Activated B cell treated with CpG ODN at 0.5 μM for 24 hours (primary cell): ENCODE data around the gene UBFD1. TPM values are rescaled to one million over a fixed set of nuclear protein-coding genes. Genes with fewer than 3 reads are reported as not detected.

Source experiments
- ATAC-seq: fragments of 200-7000 bp; cut with Tn5 transposase; one replicate; pipeline ENCODE4 v1.10.0; 2021; ENCODE audit warnings: low read depth, mild to moderate bottlenecking, moderate library complexity
- CTCF ChIA-PET: fragments of 350-600 bp; sonication (Branson Sonifier 250); formaldehyde crosslinking; loops from one replicate; lab custom pipeline; 2021; ENCODE audit warnings: antibody characterized with exemption; lab: Charles Lee
- POLR2A ChIA-PET: fragments of 350-600 bp; sonication (Branson Sonifier 250); formaldehyde crosslinking; loops from one replicate; lab custom pipeline; 2021; ENCODE audit warnings: antibody characterized with exemption; lab: Charles Lee
- DNase-seq: peaks from one replicate; pipeline ENCODE4 v3.0.0; 2022
- H3K27ac Mint-ChIP-seq: one replicate; pipeline ENCODE4 v1.8.0; 2020; ENCODE audit warnings: mixed read lengths
- H3K27me3 Mint-ChIP-seq: one replicate; pipeline ENCODE4 v1.8.0; 2021; ENCODE audit warnings: mixed read lengths
- H3K36me3 Mint-ChIP-seq: one replicate; pipeline ENCODE4 v1.8.0; 2021; ENCODE audit warnings: low read depth, mixed read lengths
- H3K4me1 Mint-ChIP-seq: one replicate; pipeline ENCODE4 v1.8.0; 2021; ENCODE audit warnings: mixed read lengths
- H3K4me3 Mint-ChIP-seq: one replicate; pipeline ENCODE4 v1.8.0; 2020; ENCODE audit warnings: mild to moderate bottlenecking, mixed read lengths
- H3K9me3 Mint-ChIP-seq: one replicate; pipeline ENCODE4 v1.8.0; 2020; ENCODE audit warnings: mixed read lengths
- intact Hi-C: fragments of 100-400 bp; cut with micrococcal nuclease; formaldehyde crosslinking; loops from one replicate; pipeline ENCODE4 v1.15.1; 2024
- total RNA-seq: library from RNA; stranded (reverse); gene quantifications from 2 replicates; pipeline ENCODE4 v1.2.3, GENCODE V29; 2022
- TF ChIP-seq, protein P1 (sequence below): fragments of 200-600 bp; IDR thresholded peaks from one replicate; pipeline ENCODE4 v1.8.0; 2022; ENCODE audit warnings: antibody characterized with exemption, mild to moderate bottlenecking

UBFD1 gene
- total RNA-seq, 1 donor from 2014 or later = 52.2 TPM

- peak within 1 kb of the TSS; percentile 88 for H3K4me3 Mint-ChIP-seq
These were observed 38.6 kb downstream of the UBFD1 start, which contains the start of gene NDUFAB1 for GRCh38 chr16:23595951-23596720. Gene NDUFAB1, minus strand, starts transcription at chr16:23596316. Its CDS starts 26 bp downstream, at chr16:23596290.

GRCh38 chr16:23597003-23597756, 39.7 kb downstream of the UBFD1 start:
- ATAC-seq (peak; percentile 29), DNase-seq (peak; percentile 24)
- intact Hi-C loops = loop anchor here (2.0 kb wide), 2 partner anchors 88 to 144 kb away; partner anchors contain the start of gene COG7
- peak overlapping the region; percentile 59 for H3K4me3 Mint-ChIP-seq
- peaks cover 25% of the 10 kb centered on the region for H3K4me1 Mint-ChIP-seq
- H3K36me3 Mint-ChIP-seq = peaks cover 23% of the 10 kb centered on the region
- TF ChIP-seq, protein P1, sequence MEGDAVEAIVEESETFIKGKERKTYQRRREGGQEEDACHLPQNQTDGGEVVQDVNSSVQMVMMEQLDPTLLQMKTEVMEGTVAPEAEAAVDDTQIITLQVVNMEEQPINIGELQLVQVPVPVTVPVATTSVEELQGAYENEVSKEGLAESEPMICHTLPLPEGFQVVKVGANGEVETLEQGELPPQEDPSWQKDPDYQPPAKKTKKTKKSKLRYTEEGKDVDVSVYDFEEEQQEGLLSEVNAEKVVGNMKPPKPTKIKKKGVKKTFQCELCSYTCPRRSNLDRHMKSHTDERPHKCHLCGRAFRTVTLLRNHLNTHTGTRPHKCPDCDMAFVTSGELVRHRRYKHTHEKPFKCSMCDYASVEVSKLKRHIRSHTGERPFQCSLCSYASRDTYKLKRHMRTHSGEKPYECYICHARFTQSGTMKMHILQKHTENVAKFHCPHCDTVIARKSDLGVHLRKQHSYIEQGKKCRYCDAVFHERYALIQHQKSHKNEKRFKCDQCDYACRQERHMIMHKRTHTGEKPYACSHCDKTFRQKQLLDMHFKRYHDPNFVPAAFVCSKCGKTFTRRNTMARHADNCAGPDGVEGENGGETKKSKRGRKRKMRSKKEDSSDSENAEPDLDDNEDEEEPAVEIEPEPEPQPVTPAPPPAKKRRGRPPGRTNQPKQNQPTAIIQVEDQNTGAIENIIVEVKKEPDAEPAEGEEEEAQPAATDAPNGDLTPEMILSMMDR = no peak
- no peaks in the 10 kb centered on the region for H3K27me3 Mint-ChIP-seq
- H3K9me3 Mint-ChIP-seq = no peaks in the 10 kb centered on the region
- POLR2A ChIA-PET = interaction anchor here (0.6 to 2.1 kb wide), 6 partner anchors 16 to 125 kb away, joined by 3 to 15 read pairs (median 5); partner anchors contain the start of genes DCTN5, EARS2, PALB2 and UBFD1
- H3K27ac Mint-ChIP-seq = peak overlapping the region; percentile 62
- CTCF ChIA-PET = interaction anchor here (1.0 to 2.9 kb wide), 15 partner anchors 9 to 416 kb away, joined by 3 to 28 read pairs (median 3); partner anchors contain the start of genes COG7, EARS2, GGA2 and UBFD1

More at GRCh38 chr16:23595951-23596720, 38.6 kb downstream of the UBFD1 start, which contains the start of gene NDUFAB1:
- Mint-ChIP-seq H3K9me3 (no peaks in the 10 kb centered on the region), H3K36me3 (peaks cover 28% of the 10 kb centered on the region), H3K27ac (peak within 1 kb of the TSS; percentile 65), H3K4me1 (peaks cover 28% of the 10 kb centered on the region), H3K27me3 (no peaks in the 10 kb centered on the region)
- TF ChIP-seq, protein P1 = peak; percentile 89
- CTCF ChIA-PET = interaction anchor here (1.0 to 2.9 kb wide), 14 partner anchors 8 to 161 kb away, joined by 3 to 28 read pairs (median 4); partner anchors contain the start of genes COG7, EARS2, GGA2 and UBFD1
- intact Hi-C loops = loop anchor here (1.0 to 2.0 kb wide), 5 partner anchors 39 to 414 kb away; partner anchors contain the start of genes COG7, DCTN5, EARS2 and PALB2
- POLR2A ChIA-PET = interaction anchor here (0.9 to 2.1 kb wide), 5 partner anchors 15 to 89 kb away, joined by 3 to 15 read pairs (median 5); partner anchors contain the start of genes DCTN5, EARS2, PALB2 and UBFD1
- peak; percentile 95 for DNase-seq
- ATAC-seq = peak; percentile 99

DNA sequence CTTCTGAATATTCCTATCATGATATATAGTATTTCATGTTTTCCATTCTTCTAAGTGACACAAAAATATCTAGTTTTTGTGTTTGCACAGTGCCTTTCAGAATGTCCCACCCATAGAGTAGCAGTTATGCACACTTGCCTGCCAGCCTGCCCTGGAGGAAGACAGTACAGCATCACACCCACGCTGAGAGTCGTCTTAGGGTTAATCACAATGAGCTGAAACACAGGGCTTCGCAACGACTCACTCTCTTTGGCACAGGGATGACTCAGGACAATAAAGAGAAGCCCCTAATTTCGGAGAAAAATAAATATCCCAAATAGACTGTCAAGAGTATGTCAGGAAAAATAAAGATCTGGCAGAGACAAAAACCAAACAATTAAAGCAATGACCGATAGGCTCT, 50.2 kb downstream of the UBFD1 start:
- H3K27ac Mint-ChIP-seq = no peak overlapping the region
- H3K36me3 Mint-ChIP-seq = peaks cover 47% of the 10 kb centered on the region
- ChIA-PET POLR2A (no interaction called here), CTCF (interaction anchor here (1.1 kb wide), 1 partner anchor 11 kb away, joined by 3 read pairs; the partner anchor contains the start of gene NDUFAB1)
- H3K27me3 Mint-ChIP-seq = no peaks in the 10 kb centered on the region
- no peak overlapping the region for H3K4me3 Mint-ChIP-seq
- H3K9me3 Mint-ChIP-seq = no peaks in the 10 kb centered on the region
- ATAC-seq = no peak
- intact Hi-C loops = no loop called here
- no peaks in the 10 kb centered on the region for H3K4me1 Mint-ChIP-seq
- no peak for DNase-seq
- TF ChIP-seq, protein P1 = no peak

DNA sequence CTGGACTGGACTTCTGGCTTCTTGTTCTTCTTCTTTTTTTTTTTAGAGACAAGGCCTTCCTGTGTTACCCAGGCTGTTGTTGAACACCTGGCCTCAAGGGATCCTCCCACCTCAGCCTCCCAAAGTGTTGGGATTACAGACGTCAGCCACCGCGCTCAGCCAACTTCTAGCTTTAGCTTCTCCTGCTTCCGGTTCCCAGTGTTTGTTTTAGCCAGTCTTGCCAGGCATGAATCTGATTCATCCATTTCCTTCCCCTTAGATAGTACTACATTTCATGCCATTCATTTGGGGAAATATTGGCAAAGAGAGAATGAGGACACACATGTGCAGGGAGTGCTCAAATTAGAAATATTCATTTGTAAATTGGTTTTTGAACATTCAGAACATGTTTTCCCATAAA, 50.7 kb downstream of the UBFD1 start:
- ATAC-seq = no peak

More for the DNA sequence above, 50.7 kb downstream of the UBFD1 start:
- intact Hi-C loops = no loop called here
- no peak for DNase-seq
- no peak overlapping the region for H3K4me3 Mint-ChIP-seq
- POLR2A ChIA-PET = no interaction called here
- CTCF ChIA-PET = interaction anchor here (1.1 kb wide), 1 partner anchor 12 kb away, joined by 3 read pairs; the partner anchor contains the start of gene NDUFAB1
- no peaks in the 10 kb centered on the region for H3K9me3 Mint-ChIP-seq
- TF ChIP-seq, protein P1 = no peak
- H3K4me1 Mint-ChIP-seq = no peaks in the 10 kb centered on the region
- H3K36me3 Mint-ChIP-seq = peaks cover 45% of the 10 kb centered on the region
- H3K27ac Mint-ChIP-seq = no peak overlapping the region
- no peaks in the 10 kb centered on the region for H3K27me3 Mint-ChIP-seq
